Retinal pigment epithelial cell (primary cell): Measurements from ENCODE around the gene R3HDML.

Source experiments
- DNase-seq: peaks from one replicate; pipeline ENCODE4 v3.0.0-alpha.2; 2010; ENCODE audit warnings: low read depth
- H3K4me3 ChIP-seq: 2 replicates; pipeline ENCODE4 v1.5.1; 2011; ENCODE audit warnings: mild to moderate bottlenecking, low read length, control low read depth, moderate library complexity
- CTCF ChIP-seq: conservative IDR thresholded peaks from 2 replicates; pipeline ENCODE4 v1.5.1; 2011; ENCODE audit warnings: low read depth, low read length, control low read depth, inconsistent platforms

The R3HDML gene

GRCh38 chr20:44388466-44389023 is 51.7 kb downstream of the R3HDML start:
- DNase-seq, result no peak
- H3K4me3 ChIP-seq, result no peak overlapping the region
- TF ChIP-seq CTCF, result peak; percentile 85

GRCh38 chr20:44389871-44390270 is 53.0 kb downstream of the R3HDML start:
- no peak for DNase-seq
- no peak overlapping the region for H3K4me3 ChIP-seq
- TF ChIP-seq CTCF, result no peak

DNA sequence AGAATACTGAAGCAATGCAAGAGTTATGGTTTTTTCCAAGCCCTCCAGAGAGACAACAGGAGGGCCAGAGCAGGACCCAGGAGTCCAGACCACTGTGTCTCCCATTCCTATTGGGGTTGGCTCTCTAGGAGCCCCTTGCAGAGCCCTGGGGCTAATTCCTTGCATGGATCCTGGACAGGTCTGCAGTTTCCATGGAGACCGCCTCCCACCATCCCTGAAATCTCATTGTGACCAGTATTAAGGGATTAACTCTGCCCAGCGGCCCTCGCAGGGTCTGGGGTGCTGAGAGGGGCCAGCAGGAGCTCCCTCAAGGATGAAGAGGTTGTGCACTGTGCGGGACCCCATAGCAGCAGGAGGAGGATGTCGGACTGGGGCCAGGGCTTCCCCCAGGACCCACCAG is 53.4 kb downstream of the R3HDML start:
- no peak for DNase-seq
- H3K4me3 ChIP-seq, result no peak overlapping the region
- TF ChIP-seq CTCF, result no peak

DNA sequence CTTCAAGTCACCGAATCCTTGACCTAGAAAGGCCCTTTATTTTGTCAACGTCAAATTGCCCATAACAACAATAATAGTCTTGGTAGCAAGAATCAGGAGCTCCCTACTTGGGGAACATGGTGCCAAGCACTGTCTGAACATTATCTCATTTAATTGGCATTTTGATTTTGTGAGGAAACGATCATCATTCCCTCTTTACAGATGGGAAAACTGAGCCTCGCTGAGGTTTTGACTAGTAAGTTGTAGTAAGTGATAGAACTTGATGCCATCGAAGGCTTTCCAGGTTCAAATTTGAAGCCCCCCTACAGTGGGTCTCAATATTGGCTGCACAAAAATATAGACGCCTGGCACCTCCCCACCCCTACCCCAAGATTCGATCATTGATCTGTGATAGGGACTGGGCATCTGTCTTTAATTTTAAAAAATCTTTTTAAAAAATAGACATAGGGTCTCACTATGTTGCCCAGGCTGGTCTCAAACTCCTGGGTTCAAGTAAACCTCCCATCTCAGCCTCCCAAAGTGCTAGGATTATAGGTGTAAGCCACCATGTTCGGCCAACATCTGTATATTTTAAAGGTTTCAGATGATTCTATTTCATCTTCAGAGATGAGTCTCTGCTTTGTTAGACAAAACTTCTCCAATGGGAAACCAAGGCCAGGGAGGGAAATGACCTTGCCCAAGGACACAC is 55.4 kb downstream of the R3HDML start:
- H3K4me3 ChIP-seq, result no peak overlapping the region
- no peak for TF ChIP-seq CTCF
- no peak for DNase-seq

- DNase-seq, result no peak
- no peak for TF ChIP-seq CTCF
- no peak overlapping the region for H3K4me3 ChIP-seq
These were observed 56.1 kb downstream of the R3HDML start for GRCh38 chr20:44392776-44393607.

- TF ChIP-seq CTCF, result no peak
- no peak overlapping the region for H3K4me3 ChIP-seq
- DNase-seq, result no peak
These were observed 57.0 kb downstream of the R3HDML start for GRCh38 chr20:44393608-44394451.
